Fibroblast of lung (primary cell): Measurements from ENCODE around the gene BRINP3.

ENCODE experiments used
- CTCF ChIP-seq, 2 donors: IDR thresholded peaks in 1 of 2; conservative IDR thresholded peaks in 1 of 2; 1 replicate in 1 of 2; 2 replicates in 1 of 2; pipeline ENCODE4 v1.5.1; 2011 to 2012; ENCODE audit warnings: low read length in 2 of 2, control low read depth in 1 of 2, inconsistent platforms in 1 of 2, low read depth in 1 of 2, mild to moderate bottlenecking in 1 of 2
- EZH2 ChIP-seq: IDR thresholded peaks from 2 replicates; pipeline ENCODE4 v1.5.1; 2012; ENCODE audit warnings: low read length, control low read depth, mild to moderate bottlenecking; ENCODE audit errors: missing control alignments

GRCh38 chr1:190049314-190049713 is 428.4 kb downstream of the BRINP3 start:
- TF ChIP-seq CTCF (conservative IDR thresholded peaks at IDR 0.05 in 1 of 2, IDR thresholded peaks at IDR 0.05 in 1 of 2; ENCODE audit: low read depth in 1 of 2, low read length in 2 of 2), result no peak
- no peak for TF ChIP-seq EZH2
